ENCODE data around the gene SRRD.

The SRRD gene

DNA sequence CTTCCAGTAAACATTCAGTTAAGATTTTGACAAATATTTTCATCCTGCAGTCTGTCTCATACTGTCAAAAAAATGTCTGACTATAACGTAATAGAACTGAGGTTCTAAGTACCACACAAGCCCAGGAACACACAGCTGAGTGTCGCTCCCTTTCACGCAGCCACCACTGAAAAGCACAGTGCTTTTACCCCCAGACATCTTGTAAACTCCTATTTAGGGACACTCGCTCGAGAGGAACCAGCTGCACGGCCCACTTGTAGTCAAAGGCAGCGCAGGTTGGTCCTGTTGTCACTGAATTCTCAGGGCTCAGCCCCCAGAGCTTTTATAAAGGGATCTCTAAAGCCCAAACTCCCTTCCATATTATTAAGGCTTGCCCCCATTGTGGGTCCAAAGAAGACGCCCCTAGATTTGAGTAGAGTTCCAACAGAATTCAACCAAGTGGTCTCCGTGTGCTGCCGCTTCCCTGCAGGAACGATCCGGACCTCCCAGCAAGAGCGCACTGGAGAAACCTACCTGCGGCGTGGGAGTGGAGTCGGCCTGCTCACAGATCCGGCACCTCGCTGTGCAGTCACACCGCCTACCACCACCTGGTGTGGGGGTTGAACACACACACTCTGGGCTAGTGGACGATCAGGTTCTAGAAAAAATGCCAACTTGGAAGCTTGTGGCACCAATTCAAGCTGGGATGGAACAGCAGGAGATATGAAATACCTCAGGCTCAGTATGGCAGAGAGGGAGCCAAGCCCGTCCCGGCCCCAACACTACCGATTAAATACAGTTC is 31.3 kb upstream of the SRRD start:
- no peaks in the 10 kb centered on the region for H3K79me1 ChIP-seq (ENCODE audit: low read length)
- no peak overlapping the region for H2BK12ac ChIP-seq (ENCODE audit: low read length)
- no peak overlapping the region for H4K12ac ChIP-seq (ENCODE audit: low read depth, low read length)
- peaks cover 32 to 40% of the 10 kb centered on the region in 2 experiments for H3K36me3 ChIP-seq (ENCODE audit: control insufficient read depth in 1 of 2, insufficient read depth in 2 of 2, low read length in 2 of 2)
- no peak overlapping the region for H2BK5ac ChIP-seq (ENCODE audit: low read depth, low read length, poor library complexity)
- H3K27ac ChIP-seq (ENCODE audit: low read depth, low read length): no peak overlapping the region
- no peaks in the 10 kb centered on the region for H3K27me3 ChIP-seq (ENCODE audit: insufficient read depth, low read length)
- H3K4ac ChIP-seq (ENCODE audit: low read depth, low read length): no peak overlapping the region
- no peak overlapping the region for H3K23ac ChIP-seq (ENCODE audit: low read length)
- no peak overlapping the region for H3K14ac ChIP-seq (ENCODE audit: low read length)
- H3K4me2 ChIP-seq (ENCODE audit: low read length): no peak overlapping the region
- no peak overlapping the region for H3K9ac ChIP-seq (ENCODE audit: low read length)
- no peaks in the 10 kb centered on the region for H3K4me1 ChIP-seq (ENCODE audit: control insufficient read depth in 1 of 2, insufficient read depth in 2 of 2, low read length in 2 of 2)
- no peak for DNase-seq
- no peaks in the 10 kb centered on the region for H3K79me2 ChIP-seq (ENCODE audit: control insufficient read depth, insufficient read depth, low read length, poor library complexity)
- WGBS (ENCODE audit: extremely low coverage, insufficient coverage, insufficient read length): no CpG with 5 or more reads among the region's 23 CpGs
- H2BK120ac ChIP-seq (ENCODE audit: insufficient read depth, low read length, poor library complexity): no peak overlapping the region
- H3K4me3 ChIP-seq (ENCODE audit: low read depth, low read length): no peak overlapping the region
- H4K91ac ChIP-seq (ENCODE audit: low read depth, low read length): no peak overlapping the region
- H2AFZ ChIP-seq (ENCODE audit: insufficient read depth, low read length, poor library complexity): no peak overlapping the region
- no peak overlapping the region for H4K8ac ChIP-seq (ENCODE audit: low read depth, low read length)
- H2AK5ac ChIP-seq (ENCODE audit: low read length): no peak overlapping the region
- H3K18ac ChIP-seq (ENCODE audit: low read length): no peak overlapping the region
- no peaks in the 10 kb centered on the region for H3K9me3 ChIP-seq (ENCODE audit: insufficient read depth, low read depth, low read length)

DNA sequence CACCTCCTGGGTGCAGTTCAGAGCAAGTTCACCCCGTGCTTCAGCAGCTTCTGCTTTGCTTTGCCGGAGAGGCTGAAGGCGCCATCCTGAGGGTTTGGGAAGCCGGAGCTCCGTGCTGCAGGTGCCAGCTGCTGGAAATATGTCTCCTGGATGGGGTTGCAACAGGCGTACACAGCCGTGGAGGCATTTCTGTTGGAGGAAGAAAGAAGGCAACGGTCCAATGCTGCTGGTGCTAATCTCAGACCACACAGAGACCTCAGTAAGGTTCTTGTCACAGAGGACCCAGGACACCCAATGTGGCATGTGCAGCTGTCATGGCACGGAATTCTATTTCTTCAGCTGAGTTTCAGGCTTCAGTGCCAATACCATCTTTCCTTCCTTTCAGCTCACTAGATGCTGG is 30.5 kb upstream of the SRRD start:
- Histone ChIP-seq H2BK12ac (ENCODE audit: low read length) (no peak overlapping the region), H3K18ac (ENCODE audit: low read length) (no peak overlapping the region), H3K4me2 (ENCODE audit: low read length) (no peak overlapping the region), H2BK120ac (ENCODE audit: insufficient read depth, low read length, poor library complexity) (no peak overlapping the region), H3K27ac (ENCODE audit: low read depth, low read length) (no peak overlapping the region), H2AK5ac (ENCODE audit: low read length) (no peak overlapping the region), H4K8ac (ENCODE audit: low read depth, low read length) (no peak overlapping the region), H3K23ac (ENCODE audit: low read length) (no peak overlapping the region), H3K79me1 (ENCODE audit: low read length) (no peaks in the 10 kb centered on the region), H3K79me2 (ENCODE audit: control insufficient read depth, insufficient read depth, low read length, poor library complexity) (no peaks in the 10 kb centered on the region), H4K12ac (ENCODE audit: low read depth, low read length) (no peak overlapping the region), H3K27me3 (ENCODE audit: insufficient read depth, low read length) (no peaks in the 10 kb centered on the region), H3K9ac (ENCODE audit: low read length) (no peak overlapping the region), H3K9me3 (ENCODE audit: insufficient read depth, low read depth, low read length) (no peaks in the 10 kb centered on the region), H3K36me3 (ENCODE audit: control insufficient read depth in 1 of 2, insufficient read depth in 2 of 2, low read length in 2 of 2) (peaks cover 40 to 48% of the 10 kb centered on the region in 2 experiments), H4K91ac (ENCODE audit: low read depth, low read length) (no peak overlapping the region), H3K14ac (ENCODE audit: low read length) (no peak overlapping the region), H3K4me1 (ENCODE audit: control insufficient read depth in 1 of 2, insufficient read depth in 2 of 2, low read length in 2 of 2) (no peaks in the 10 kb centered on the region), H2AFZ (ENCODE audit: insufficient read depth, low read length, poor library complexity) (no peak overlapping the region), H3K4me3 (ENCODE audit: low read depth, low read length) (no peak overlapping the region), H2BK5ac (ENCODE audit: low read depth, low read length, poor library complexity) (no peak overlapping the region), H3K4ac (ENCODE audit: low read depth, low read length) (no peak overlapping the region)
- WGBS (ENCODE audit: extremely low coverage, insufficient coverage, insufficient read length): no CpG with 5 or more reads among the region's 9 CpGs
- DNase-seq: no peak

- no peak overlapping the region for H2AFZ ChIP-seq (ENCODE audit: insufficient read depth, low read length, poor library complexity)
- no peaks in the 10 kb centered on the region for H3K79me2 ChIP-seq (ENCODE audit: control insufficient read depth, insufficient read depth, low read length, poor library complexity)
Observed at GRCh38 chr22:26453812-26454500, 29.7 kb upstream of the SRRD start.

DNA sequence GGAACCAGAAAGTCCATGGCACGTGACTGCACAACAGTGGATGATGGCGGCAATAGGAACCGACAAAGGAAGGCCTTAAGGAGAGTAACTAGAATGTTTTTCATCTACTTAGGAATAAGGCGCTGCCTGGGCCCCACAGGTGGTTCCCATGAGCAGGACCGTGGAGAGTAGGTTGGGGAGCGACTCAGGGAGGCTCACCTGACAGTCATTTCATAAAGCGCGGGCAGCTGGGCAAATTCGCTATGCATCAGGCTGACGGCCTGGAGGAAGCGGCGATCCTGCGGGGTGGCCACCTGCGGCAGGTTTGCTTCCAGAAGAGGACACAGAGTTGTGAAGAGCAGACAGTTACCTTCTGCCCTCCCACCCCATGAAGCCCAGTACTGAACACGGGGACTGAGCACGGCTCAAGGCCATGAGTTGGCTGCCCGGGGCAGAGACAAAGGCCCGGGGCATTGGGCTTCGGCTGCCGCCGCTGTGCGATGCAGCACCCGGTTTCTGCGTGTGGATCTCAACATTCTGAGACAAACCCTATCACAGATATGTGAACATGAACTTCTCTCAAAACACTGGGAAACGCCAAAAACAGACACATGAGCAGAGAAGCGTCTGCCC is 25.9 kb upstream of the SRRD start:
- no CpG with 5 or more reads among the region's 26 CpGs for WGBS (ENCODE audit: extremely low coverage, insufficient coverage, insufficient read length)
- Histone ChIP-seq H2BK12ac (ENCODE audit: low read length) (no peak overlapping the region), H3K27me3 (ENCODE audit: insufficient read depth, low read length) (no peaks in the 10 kb centered on the region), H3K4ac (ENCODE audit: low read depth, low read length) (no peak overlapping the region), H3K23ac (ENCODE audit: low read length) (no peak overlapping the region), H3K4me1 (ENCODE audit: control insufficient read depth in 1 of 2, insufficient read depth in 2 of 2, low read length in 2 of 2) (peaks cover 0 to 1% of the 10 kb centered on the region in 2 experiments), H4K12ac (ENCODE audit: low read depth, low read length) (no peak overlapping the region), H3K4me2 (ENCODE audit: low read length) (no peak overlapping the region), H3K36me3 (ENCODE audit: control insufficient read depth in 1 of 2, insufficient read depth in 2 of 2, low read length in 2 of 2) (peaks cover 31 to 38% of the 10 kb centered on the region in 2 experiments), H2BK5ac (ENCODE audit: low read depth, low read length, poor library complexity) (no peak overlapping the region), H2BK120ac (ENCODE audit: insufficient read depth, low read length, poor library complexity) (no peak overlapping the region), H2AFZ (ENCODE audit: insufficient read depth, low read length, poor library complexity) (no peak overlapping the region), H3K9ac (ENCODE audit: low read length) (no peak overlapping the region), H3K79me2 (ENCODE audit: control insufficient read depth, insufficient read depth, low read length, poor library complexity) (no peaks in the 10 kb centered on the region), H3K27ac (ENCODE audit: low read depth, low read length) (no peak overlapping the region), H3K9me3 (ENCODE audit: insufficient read depth, low read depth, low read length) (no peaks in the 10 kb centered on the region), H3K14ac (ENCODE audit: low read length) (no peak overlapping the region), H2AK5ac (ENCODE audit: low read length) (no peak overlapping the region), H4K8ac (ENCODE audit: low read depth, low read length) (no peak overlapping the region), H4K91ac (ENCODE audit: low read depth, low read length) (no peak overlapping the region), H3K4me3 (ENCODE audit: low read depth, low read length) (no peak overlapping the region), H3K18ac (ENCODE audit: low read length) (no peak overlapping the region), H3K79me1 (ENCODE audit: low read length) (no peaks in the 10 kb centered on the region)
- DNase-seq: no peak

More at GRCh38 chr22:26453812-26454500, 29.7 kb upstream of the SRRD start:
- DNase-seq: no peak
- no peak overlapping the region for H3K4ac ChIP-seq (ENCODE audit: low read depth, low read length)
- no peak overlapping the region for H3K9ac ChIP-seq (ENCODE audit: low read length)
- peaks cover 44 to 52% of the 10 kb centered on the region in 2 experiments for H3K36me3 ChIP-seq (ENCODE audit: control insufficient read depth in 1 of 2, insufficient read depth in 2 of 2, low read length in 2 of 2)
- H3K4me1 ChIP-seq (ENCODE audit: control insufficient read depth in 1 of 2, insufficient read depth in 2 of 2, low read length in 2 of 2): no peaks in the 10 kb centered on the region
- WGBS (ENCODE audit: extremely low coverage, insufficient coverage, insufficient read length): no CpG with 5 or more reads among the region's 5 CpGs
- H3K18ac ChIP-seq (ENCODE audit: low read length): no peak overlapping the region
- no peak overlapping the region for H2BK12ac ChIP-seq (ENCODE audit: low read length)
- H4K8ac ChIP-seq (ENCODE audit: low read depth, low read length): no peak overlapping the region
- H2BK120ac ChIP-seq (ENCODE audit: insufficient read depth, low read length, poor library complexity): no peak overlapping the region
- no peak overlapping the region for H3K4me2 ChIP-seq (ENCODE audit: low read length)
- H4K91ac ChIP-seq (ENCODE audit: low read depth, low read length): no peak overlapping the region
- no peak overlapping the region for H3K4me3 ChIP-seq (ENCODE audit: low read depth, low read length)
- H3K9me3 ChIP-seq (ENCODE audit: insufficient read depth, low read depth, low read length): no peaks in the 10 kb centered on the region
- H3K27me3 ChIP-seq (ENCODE audit: insufficient read depth, low read length): no peaks in the 10 kb centered on the region
- H3K27ac ChIP-seq (ENCODE audit: low read depth, low read length): no peak overlapping the region
- H3K14ac ChIP-seq (ENCODE audit: low read length): no peak overlapping the region
- H4K12ac ChIP-seq (ENCODE audit: low read depth, low read length): no peak overlapping the region
- no peak overlapping the region for H2BK5ac ChIP-seq (ENCODE audit: low read depth, low read length, poor library complexity)
- no peaks in the 10 kb centered on the region for H3K79me1 ChIP-seq (ENCODE audit: low read length)
- no peak overlapping the region for H3K23ac ChIP-seq (ENCODE audit: low read length)
- no peak overlapping the region for H2AK5ac ChIP-seq (ENCODE audit: low read length)

All from trophoblast cell (in vitro differentiated cells and primary cell).